ENCODE data around the gene GLS. TPM values are rescaled to one million over a fixed set of nuclear protein-coding genes. Genes with fewer than 3 reads are reported as not detected.

GLS gene
- total and polyA plus RNA-seq, 2 of the 13 experiments (the other 11 are each of a cell fraction or from before 2014, with no cell fraction given) = 78.6 to 183 TPM

DNA sequence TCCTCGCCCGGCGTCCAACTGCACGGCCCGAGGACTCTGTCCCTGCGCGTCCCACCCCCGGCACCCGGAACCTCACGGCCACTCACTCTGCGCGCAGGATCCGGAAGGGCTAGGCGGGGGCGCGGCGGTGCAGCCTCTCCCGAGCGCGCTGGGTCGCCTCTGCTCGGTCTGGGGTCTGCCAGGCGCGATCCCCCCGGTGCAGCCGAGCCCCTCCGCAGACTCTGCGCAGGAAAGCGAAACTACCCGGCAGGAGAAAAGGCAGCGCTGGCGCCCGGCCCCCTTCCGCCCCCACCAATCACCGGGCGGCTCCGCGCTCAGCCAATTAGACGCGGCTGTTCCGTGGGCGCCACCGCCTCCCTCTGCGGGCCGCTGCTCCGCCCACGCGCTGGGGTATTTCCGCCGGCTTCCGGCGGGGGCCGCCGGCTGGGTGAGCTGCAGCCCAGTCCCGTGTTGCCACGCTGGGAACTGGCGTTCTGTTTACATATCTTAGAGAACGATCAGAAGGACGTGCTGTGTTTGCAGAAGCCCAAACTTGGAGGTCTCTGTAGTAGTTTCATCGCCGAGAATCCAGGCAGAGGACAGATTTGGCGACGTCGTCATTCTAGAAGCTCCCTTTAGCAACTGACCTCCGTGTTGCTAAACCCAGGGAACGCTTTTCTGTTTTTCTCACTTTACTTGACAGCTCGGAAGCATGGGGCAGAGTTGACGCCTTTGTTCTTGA lies 133.5 kb downstream of the GLS start, which contains the start of gene STAT1 (continued):
- TF ChIP-seq, protein P1, sequence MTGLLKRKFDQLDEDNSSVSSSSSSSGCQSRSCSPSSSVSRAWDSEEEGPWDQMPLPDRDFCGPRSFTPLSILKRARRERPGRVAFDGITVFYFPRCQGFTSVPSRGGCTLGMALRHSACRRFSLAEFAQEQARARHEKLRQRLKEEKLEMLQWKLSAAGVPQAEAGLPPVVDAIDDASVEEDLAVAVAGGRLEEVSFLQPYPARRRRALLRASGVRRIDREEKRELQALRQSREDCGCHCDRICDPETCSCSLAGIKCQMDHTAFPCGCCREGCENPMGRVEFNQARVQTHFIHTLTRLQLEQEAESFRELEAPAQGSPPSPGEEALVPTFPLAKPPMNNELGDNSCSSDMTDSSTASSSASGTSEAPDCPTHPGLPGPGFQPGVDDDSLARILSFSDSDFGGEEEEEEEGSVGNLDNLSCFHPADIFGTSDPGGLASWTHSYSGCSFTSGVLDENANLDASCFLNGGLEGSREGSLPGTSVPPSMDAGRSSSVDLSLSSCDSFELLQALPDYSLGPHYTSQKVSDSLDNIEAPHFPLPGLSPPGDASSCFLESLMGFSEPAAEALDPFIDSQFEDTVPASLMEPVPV (CRISPR knock-in tag; IDR thresholded peaks at IDR 0.05) = peak; percentile 96
- peak; percentile 98 for TF ChIP-seq TARDBP (CRISPR knock-in tag; IDR thresholded peaks at IDR 0.05)
- TF ChIP-seq, protein P2, sequence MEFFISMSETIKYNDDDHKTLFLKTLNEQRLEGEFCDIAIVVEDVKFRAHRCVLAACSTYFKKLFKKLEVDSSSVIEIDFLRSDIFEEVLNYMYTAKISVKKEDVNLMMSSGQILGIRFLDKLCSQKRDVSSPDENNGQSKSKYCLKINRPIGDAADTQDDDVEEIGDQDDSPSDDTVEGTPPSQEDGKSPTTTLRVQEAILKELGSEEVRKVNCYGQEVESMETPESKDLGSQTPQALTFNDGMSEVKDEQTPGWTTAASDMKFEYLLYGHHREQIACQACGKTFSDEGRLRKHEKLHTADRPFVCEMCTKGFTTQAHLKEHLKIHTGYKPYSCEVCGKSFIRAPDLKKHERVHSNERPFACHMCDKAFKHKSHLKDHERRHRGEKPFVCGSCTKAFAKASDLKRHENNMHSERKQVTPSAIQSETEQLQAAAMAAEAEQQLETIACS (CRISPR knock-in tag; IDR thresholded peaks at IDR 0.05) = peak; percentile 28; the same call in 1 of the 2 replicates
- TF ChIP-seq, protein P3, sequence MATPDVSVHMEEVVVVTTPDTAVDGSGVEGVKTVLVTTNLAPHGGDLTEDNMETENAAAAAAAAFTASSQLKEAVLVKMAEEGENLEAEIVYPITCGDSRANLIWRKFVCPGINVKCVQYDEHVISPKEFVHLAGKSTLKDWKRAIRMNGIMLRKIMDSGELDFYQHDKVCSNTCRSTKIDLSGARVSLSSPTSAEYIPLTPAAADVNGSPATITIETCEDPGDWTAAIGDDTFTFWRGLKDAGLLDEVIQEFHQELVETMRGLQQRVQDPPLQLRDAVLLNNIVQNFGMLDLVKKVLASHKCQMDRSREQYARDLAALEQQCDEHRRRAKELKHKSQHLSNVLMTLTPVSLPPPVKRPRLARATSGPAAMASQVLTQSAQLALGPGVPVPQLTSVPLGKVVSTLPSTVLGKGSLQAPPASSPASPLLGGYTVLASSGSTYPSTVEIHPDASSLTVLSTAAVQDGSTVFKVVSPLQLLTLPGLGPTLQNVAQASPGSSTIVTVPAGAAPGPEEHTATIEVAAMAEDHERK (CRISPR knock-in tag; IDR thresholded peaks at IDR 0.05; ENCODE audit: low read depth) = peak; percentile 87
- TF ChIP-seq KDM3A (CRISPR knock-in tag; IDR thresholded peaks at IDR 0.05; ENCODE audit: low read depth) = peak; percentile 98
- no peak for TF ChIP-seq TCF7L2 (IDR thresholded peaks at IDR 0.05; ENCODE audit: low read depth, low read length)
- TF ChIP-seq ZNF446 (CRISPR knock-in tag; IDR thresholded peaks at IDR 0.05) = no peak; the same call in none of the 2 replicates
- TF ChIP-seq KLF11 (CRISPR knock-in tag; IDR thresholded peaks at IDR 0.05) = no peak; the same call in 1 of the 2 replicates
- peak; percentile 50 for TF ChIP-seq SRF (IDR thresholded peaks at IDR 0.05; ENCODE audit: low read depth, low read length)
- TF ChIP-seq, protein P4, sequence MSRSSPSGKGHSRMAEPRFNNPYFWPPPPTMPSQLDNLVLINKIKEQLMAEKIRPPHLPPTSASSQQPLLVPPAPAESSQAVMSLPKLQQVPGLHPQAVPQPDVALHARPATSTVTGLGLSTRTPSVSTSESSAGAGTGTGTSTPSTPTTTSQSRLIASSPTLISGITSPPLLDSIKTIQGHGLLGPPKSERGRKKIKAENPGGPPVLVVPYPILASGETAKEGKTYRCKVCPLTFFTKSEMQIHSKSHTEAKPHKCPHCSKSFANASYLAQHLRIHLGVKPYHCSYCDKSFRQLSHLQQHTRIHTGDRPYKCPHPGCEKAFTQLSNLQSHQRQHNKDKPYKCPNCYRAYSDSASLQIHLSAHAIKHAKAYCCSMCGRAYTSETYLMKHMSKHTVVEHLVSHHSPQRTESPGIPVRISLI (CRISPR knock-in tag; IDR thresholded peaks at IDR 0.05; ENCODE audit: borderline replicate concordance) = peak; percentile 18; the same call in 1 of the 2 replicates
- TF ChIP-seq SP5 (CRISPR knock-in tag; IDR thresholded peaks at IDR 0.05; ENCODE audit: borderline replicate concordance, low read depth) = peak; percentile 100
- TF ChIP-seq HNRNPL (IDR thresholded peaks at IDR 0.05; ENCODE audit: low read depth, low read length) = peak; percentile 43; the same call in 1 of the 2 replicates
- TF ChIP-seq ZNF788 (CRISPR knock-in tag; IDR thresholded peaks at IDR 0.05; ENCODE audit: borderline replicate concordance) = peak; percentile 83
- TF ChIP-seq BORCS8-MEF2B (CRISPR knock-in tag; IDR thresholded peaks at IDR 0.05) = peak; percentile 96
- TF ChIP-seq, protein P5, sequence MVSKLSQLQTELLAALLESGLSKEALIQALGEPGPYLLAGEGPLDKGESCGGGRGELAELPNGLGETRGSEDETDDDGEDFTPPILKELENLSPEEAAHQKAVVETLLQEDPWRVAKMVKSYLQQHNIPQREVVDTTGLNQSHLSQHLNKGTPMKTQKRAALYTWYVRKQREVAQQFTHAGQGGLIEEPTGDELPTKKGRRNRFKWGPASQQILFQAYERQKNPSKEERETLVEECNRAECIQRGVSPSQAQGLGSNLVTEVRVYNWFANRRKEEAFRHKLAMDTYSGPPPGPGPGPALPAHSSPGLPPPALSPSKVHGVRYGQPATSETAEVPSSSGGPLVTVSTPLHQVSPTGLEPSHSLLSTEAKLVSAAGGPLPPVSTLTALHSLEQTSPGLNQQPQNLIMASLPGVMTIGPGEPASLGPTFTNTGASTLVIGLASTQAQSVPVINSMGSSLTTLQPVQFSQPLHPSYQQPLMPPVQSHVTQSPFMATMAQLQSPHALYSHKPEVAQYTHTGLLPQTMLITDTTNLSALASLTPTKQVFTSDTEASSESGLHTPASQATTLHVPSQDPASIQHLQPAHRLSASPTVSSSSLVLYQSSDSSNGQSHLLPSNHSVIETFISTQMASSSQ (IDR thresholded peaks at IDR 0.05; ENCODE audit: low read depth) = no peak
- TF ChIP-seq, protein P5 (CRISPR knock-in tag; IDR thresholded peaks at IDR 0.05; ENCODE audit: borderline replicate concordance) = peak; percentile 86; the same call in 1 of the 2 replicates
- peak; percentile 87; the same call in 1 of the 2 replicates for TF ChIP-seq ZNF550 (CRISPR knock-in tag; IDR thresholded peaks at IDR 0.05; ENCODE audit: borderline replicate concordance)
- TF ChIP-seq, protein P6, sequence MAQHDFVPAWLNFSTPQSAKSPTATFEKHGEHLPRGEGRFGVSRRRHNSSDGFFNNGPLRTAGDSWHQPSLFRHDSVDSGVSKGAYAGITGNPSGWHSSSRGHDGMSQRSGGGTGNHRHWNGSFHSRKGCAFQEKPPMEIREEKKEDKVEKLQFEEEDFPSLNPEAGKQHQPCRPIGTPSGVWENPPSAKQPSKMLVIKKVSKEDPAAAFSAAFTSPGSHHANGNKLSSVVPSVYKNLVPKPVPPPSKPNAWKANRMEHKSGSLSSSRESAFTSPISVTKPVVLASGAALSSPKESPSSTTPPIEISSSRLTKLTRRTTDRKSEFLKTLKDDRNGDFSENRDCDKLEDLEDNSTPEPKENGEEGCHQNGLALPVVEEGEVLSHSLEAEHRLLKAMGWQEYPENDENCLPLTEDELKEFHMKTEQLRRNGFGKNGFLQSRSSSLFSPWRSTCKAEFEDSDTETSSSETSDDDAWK (CRISPR knock-in tag; IDR thresholded peaks at IDR 0.05) = no peak

Measured in HepG2 (cell line).